GM18520 (cell line): ENCODE measurements around the gene PDE8B.

Experiments
- ATAC-seq: cut with Tn5 transposase; IDR thresholded peaks from one replicate; pipeline ENCODE4 v1.9.1; 2021; ENCODE audit not compliant: unreplicated experiment

The PDE8B gene

DNA sequence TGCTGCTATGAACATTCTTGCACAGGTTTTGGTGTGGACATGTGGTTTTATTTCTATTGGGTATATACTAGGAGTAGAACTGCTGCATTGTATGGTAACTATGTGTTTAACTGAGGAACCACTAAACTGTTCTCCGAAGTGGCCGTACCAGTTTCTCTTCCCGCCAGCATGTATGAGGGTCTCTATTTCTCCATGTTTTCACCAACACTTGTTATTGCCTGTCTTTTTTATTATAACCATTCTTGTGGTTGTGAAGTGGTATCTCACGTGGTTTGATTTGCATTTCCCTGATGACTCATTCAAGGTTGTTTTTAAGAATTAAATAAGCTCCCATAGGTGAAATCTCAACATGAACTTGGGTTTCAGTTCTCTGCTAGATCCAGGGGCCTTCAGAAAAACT lies 19.4 kb downstream of the PDE8B start:
- no peak for ATAC-seq

DNA sequence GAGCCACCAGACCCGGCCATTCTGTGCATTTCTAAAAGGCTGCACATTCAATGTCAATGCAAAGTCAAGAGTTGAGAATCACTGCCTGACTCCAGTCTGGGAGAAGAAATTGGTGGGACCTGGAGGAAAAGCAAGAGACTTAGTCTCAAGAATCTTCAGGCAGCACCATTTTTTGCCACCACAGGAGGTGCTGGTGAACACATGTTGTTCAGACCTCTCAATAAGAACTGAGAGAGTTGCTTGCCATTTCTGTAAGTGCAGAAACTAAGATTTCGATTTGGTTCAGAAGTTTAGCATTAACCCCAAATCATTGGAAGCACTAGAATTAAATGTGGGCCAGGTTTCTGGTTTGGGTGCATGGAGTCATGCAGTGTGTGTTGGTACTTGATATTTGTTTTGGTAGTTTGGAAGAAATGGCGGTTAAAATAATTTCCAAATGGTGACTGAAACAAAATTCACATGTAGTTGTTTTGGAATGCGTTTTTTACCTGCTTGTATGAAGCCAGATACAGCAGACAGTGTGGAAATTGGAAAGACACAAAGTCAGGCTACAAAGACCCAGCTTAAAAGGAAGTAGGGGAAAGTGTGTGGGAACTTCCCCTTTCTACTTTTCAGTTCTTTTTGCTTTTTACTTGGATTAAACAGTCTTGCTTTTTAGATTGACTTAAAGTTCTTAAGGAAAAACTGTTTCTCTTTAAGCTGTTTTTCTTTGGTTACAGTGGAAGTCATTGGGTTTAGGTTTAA lies 20.4 kb downstream of the PDE8B start:
- no peak for ATAC-seq

DNA sequence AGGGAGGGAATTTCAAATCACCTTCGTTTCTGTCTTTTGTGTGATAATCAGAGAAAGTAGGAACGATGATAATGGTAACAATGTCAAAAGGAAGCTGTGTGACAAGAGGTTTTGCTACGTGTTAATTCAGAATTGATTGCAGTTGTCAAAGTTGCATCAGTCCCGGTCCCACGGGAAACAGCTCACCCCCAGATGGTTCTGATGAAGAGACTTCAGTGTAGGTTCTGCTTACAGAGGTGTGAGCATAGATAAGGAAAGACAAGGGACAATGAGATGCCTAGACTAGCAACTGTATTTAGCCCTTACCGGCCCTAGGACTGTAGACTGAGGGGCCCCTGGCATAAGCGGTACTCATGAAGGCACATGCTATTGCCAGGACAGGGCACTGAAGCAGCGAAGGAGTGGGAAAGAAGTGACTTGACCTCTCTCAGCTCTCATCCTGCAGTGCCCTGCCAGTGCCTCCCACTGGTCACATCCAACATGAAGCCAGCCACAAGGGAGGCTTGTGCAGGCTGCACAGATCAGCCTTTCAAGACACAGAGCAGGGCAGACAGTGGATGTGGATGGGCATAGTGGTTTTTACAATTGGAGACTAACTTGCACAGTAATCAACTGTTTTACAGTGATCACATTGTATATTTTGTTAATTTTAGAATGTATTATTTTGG lies 21.1 kb downstream of the PDE8B start:
- no peak for ATAC-seq

DNA sequence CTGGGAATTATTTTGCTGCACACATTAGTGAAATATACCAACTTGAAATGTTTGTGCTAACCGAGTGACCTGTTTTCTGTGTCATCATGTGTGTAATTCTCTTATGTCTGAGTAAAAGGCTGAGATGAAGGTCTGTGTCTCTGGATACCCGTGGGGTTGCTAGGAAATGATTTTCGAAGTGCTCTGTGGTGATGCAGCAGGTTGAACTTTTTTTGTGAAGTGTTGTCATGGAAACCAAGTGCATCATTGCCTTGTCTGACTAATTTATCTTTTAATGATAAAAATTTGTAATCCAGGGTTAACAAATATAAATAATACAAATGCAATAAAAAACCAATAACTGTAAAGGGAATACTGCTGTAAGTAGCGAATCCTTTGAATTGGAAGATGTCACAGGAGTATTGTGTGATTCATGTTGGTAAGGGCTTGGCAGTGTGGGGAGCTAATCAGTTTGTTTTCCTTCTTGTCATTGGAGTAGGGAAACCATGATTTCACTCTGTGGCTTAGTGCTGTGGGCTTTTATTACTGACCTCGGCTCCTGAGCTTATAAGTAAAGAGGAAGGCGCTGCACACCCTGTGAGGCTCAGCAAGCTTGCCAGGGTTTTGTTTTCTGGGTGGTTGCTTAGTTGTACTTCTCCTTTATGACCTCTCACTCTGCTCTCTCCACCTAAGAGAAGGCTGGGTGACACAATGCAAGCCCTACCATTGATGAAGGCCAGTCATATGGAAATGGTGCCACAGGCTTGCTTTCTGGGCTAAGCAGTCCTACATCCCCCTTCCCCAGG lies 22.3 kb downstream of the PDE8B start:
- no peak for ATAC-seq

DNA sequence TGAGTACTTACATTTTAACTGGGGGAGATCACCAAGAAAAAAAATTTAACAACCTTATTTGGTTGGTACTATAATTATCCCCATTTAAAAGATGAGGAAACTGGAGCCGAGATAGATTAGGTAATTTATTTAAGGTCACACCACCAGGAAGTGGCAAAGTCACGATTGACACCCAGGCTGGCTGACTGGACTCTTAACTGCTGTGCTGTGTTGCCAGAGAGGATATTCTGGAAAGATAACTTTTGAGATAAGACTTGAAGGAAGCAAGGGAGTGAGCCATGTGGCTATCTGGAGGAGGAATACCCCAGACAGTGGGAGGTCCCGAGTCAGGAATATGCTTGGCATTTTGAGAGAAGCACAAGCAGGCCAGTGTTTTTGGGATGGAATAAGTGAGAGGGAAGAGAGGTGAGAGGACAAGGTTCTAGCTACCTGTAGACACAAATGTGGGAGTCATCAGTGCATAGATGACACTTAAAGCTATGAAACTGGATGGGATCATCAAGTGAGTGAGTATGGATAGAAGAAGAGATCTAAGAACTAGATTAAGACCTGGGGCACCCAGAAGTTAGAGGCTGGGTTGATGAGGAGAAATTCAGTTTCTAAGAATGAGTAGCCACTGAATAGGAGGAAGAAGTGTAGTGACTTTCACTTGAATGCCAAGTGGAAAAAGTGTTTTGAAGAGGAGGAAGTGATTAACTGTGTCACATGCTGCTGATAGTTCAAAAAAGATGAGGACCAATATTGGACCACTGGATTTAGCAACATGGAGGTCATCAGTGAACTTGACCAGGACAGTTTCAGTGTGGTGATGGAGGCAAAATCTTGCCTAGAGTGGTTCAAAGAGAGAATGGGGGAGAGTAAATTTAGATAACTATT lies 25.6 kb downstream of the PDE8B start:
- no peak for ATAC-seq

DNA sequence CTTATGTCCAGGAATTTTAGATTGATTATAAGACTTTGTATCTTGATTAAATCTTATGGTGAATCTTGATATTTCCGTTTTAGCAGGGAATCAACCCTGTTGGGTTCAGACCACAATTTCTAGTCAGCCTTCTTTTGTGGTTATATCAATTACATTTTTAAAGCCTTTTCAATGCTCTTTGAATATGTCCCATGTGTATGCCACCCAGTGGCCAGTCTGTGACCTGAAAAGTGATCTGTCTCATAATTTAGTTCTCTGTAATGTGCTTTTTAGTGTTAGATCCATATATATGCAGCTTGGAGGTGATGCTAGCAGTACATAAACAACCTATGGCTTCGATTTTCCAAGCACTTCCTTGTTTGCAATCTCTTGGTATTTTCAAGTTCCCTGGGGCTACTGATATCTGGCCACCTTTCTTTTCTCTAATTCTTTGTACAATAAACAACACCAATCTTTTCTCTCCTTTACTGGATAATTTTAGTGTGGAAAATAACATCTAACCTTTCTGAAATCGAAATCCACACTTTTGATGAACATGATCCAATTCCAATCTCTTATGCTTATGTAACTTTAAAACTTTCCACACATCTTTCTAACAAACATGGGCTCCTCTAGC lies 28.8 kb downstream of the PDE8B start:
- no peak for ATAC-seq

DNA sequence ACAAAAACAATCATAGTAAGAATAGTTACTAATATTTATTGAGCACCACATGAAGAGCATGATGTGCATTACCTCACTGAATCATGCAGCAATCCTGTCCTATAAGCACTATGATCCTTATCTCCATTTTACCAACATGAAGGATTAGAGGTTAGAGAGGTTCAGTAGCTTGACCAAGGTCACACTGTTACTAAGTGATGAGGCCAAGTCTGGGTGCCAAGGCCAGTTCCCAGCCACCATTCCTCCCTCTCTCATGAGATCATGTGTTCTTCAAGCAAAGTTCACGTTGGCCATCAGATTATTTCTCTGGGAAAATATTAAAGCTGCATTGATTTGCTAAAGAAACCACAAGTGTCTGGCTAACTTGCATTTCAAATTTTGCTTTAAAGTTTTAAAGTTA lies 31.0 kb downstream of the PDE8B start:
- no peak for ATAC-seq

DNA sequence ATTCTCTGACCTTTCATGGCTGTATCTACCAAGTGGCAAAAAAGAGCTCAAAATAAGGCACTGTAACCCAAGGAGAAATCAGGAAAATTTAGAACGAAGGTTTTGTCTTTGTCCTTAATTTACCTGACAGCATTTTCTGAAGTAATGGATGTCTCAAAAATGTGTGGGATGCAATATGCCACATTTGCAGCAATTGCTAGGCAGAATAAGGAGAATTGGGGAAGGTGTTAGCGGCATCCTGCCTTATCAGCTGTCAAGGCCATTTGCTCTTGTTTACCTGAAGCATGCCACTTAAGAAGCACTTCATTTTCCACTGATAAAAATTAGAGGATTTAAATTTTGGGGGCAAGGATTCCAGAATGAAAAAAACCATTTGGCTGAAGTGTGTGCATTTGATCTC lies 39.0 kb downstream of the PDE8B start:
- ATAC-seq = no peak

DNA sequence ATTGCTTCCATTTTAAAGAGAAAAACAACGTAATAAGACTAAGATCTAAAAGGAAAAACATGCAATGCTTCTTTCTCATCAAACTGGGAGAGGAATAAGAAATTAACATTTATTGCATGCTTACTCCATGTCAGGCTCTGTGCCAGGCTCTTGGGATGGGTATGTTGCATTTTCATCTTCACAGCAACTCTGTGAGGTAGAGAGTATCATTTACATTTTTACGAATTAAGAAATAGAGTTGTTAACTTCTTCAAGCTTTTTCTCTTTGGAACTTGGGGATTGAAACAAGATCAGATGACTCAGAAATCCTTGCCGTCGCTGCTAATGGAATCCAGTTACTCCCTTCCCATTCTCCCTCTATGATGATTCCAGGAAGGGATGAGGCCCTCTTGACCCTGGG lies 39.5 kb downstream of the PDE8B start:
- ATAC-seq = no peak

DNA sequence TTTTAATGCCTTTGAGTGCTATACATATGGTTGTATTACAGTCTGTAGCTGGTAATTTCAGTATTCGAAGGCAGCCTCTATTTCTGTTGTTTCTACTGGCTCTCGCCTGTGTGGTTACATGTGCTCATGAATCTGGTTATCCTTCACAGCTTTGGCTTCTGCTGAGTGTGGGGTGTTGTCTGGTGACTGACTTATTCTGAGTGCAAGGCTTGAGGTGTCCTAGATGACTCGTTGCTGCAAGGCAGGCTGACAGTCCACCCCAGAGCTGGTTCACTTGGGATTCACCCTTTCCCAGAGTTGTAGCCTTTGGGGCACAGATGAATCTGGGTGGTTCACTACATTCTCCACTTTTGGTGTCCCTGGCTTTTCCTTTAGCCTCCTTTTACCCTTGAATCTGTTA lies 41.4 kb downstream of the PDE8B start:
- no peak for ATAC-seq

DNA sequence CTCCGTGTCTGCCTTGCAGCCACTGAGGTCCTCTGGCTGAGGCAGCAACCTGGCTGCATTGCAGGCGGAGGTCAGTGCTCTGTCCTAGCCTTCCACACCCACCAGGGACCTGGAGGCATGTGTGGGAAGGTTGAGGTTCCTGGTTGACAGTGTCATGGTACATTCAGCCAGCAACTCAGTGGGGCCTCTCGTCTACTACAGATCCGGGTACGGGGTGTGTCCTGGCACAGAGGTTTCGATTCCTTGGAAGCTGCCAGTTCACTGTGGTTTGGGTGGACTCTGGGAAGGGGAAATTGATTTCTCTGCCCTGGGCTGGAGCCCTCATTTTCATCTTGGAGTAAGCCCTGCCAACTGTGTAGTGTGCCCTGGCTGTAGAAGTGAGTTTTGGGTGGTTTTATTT lies 45.1 kb downstream of the PDE8B start:
- ATAC-seq = no peak

DNA sequence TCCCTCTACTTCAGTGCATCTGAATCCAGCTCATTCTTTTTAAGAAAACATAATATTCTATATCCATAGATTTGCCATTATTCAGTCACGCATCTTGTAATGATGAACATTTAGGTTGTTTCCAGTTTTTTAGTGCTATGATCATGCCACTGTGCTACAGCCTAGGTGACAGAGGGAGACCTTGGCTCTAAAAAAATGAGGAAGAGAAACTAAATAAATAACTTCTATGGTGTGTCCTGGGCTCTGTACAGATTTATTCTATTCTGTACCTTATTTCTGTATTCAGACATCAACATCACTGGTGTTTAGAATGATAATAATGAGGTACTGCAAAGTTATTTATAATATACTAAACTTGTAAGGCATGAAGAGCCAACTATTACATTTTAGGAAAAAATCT lies 45.9 kb downstream of the PDE8B start:
- ATAC-seq = no peak

DNA sequence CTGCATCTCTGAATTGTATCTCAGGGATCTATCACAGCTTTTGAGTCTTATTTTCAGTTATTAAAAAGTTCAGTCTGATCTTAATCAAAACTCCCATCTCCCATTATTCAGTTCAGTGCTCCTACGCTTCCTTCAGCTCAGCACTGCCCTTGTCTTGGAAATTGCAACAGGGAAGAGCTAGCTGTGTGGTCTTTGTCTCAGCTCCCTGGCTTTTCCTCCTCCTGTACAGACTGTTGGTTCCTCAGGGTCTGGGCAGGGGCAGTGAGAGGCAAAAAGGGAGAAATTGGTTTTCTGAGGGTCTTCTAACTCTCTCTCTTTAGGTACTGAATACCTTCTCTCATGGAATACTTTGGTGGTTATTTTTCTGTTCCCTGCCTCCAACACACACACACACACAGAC lies 48.2 kb downstream of the PDE8B start:
- ATAC-seq = no peak

DNA sequence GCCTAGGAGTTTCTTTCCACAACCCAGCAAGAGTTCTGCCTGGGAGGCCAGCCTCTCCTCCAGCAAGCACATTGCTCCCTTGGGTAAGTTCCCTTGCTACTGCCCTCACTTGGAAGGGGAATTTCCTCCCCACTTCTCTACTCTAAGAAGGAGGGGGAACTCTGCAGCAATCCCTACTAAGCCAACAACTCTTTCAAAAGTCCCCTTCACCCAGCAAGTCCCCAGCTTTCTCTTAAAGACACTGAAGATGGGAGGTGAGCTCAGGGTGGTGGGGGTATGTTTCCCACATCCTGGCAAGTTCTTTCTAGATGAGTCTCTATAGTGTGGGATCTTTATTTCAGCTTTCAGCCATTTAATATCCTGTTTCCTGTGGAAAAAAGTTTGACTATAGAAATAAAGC lies 49.0 kb downstream of the PDE8B start:
- no peak for ATAC-seq

DNA sequence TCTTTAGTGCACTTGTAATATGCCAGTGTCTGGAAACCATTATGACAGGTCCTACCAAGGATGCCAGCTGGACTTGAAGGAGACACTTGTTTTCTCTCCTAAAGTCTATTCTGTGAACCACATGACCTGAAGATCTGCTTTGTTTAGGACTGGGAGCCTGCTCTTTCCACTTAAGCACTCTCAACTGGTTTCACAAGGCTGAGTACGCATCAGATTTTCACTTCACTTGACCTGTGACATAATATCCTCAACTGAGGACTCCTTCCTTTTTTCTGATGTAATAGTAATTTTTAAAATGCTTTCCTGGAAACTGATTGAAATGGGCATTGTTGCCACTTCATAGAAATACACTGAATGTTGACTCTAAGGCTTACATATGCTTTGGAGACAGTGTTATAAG lies 52.2 kb downstream of the PDE8B start:
- no peak for ATAC-seq

DNA sequence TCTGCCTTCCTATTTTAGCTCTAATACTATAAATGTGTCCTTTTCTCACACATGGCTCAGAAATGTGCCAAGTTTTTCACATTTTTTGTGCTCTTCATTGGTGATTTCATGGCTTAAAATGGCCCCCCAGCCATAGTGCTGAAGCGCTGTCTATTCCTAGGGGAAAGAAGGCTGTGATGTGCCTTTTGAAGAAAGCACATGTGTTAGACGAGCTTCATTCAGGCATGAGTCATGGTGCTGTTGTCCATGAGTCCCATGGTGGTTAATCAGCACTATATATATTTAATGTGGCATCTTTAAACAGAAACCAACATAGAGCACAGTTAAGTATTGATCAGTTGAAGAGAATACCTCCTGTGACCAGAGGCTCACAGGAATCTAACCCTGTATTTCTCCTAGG lies 55.8 kb downstream of the PDE8B start:
- no peak for ATAC-seq

DNA sequence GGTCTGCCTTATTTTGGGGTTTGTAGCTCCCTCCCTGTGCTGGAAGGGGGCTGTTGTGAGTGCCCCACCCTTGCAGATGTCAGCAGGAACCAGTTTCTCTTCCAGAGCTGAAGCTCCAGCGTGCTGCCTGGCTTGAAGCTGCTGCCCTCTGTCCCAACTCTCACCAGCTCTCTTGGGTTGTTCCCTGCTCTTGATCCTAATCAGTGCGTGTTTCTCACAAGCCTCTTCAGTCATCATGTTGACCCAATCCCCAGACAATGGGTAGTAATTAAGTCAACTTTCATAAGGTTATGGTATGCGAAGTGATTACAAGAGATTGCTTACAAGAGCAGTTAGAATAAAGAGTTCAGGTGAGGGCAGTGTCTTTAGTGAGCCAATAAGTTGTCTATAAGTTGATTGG lies 57.0 kb downstream of the PDE8B start:
- ATAC-seq = no peak

DNA sequence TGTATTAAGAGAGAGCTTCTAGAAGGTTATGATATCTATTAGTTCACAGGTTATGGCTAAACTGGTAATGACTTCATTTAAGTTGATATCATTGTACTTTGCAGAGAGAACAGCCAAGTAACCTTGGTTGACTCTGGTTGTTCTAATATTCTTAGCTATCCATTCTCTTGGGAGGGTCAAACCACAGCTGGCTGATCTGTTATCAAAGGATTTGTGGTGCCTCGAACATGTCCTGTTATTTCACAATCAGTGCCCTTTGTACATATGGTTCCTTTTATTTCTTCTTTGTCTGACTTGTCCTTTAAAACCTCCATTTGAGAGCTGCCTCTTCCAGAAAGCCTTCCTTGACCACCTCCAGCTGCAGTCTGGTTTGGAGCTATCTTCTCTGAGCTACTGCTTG lies 61.7 kb downstream of the PDE8B start:
- ATAC-seq = no peak

DNA sequence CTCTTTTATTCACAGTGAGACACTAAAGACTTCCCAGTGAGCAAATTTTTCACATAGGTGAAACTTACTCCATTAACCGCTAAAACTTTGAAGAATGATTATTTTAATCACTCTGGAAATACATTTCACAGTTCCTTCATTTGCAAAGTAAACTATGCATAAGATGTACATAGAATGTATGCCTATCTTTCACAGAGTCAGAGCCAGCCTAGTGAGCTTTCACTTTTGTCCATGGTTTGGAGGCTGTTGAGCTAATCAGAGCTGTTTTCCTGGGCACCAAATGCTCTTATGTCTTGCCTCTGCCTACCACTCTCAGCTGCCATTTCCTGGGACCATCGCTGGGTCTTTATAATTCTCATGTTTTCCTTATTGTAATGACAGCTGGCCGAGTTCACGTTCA lies 67.3 kb downstream of the PDE8B start:
- ATAC-seq = no peak

DNA sequence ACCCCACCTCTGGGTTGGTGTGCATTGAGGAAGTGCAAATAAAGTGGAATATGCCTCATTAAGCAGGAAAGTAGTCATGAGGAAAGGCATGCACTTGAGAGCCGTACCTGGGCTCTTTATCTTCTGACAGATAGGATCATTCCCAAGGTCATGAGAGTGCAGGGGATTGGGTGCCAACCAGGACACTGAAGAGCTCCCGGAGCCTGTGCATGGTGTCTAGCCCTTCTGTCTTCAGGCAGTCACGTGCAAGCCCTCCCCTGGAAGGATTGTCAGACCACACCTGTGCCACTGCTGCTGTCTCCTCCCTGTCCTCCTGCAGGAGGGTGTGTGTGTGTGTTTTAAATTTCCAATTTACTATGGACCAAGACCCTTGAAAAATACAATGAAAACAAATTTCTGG lies 69.6 kb downstream of the PDE8B start:
- no peak for ATAC-seq

DNA sequence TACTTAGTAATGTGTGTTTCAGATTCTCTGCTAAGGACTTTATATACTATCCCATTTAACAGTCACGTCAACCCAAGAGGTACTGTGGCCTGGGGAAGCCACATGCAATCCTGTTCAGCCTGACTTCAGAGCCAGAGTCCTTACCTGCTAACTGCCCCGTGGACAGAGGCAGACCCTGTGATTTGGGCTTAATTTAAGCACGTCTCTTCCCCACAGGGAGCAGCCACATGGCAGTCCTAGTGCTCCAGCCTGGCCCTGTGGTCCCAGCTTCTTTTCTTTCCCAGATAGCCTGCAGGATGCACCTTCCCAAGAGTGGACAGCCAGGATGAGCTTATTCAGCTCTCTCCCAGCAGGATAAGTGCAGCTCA lies 71.5 kb downstream of the PDE8B start:
- ATAC-seq = no peak
